NCI-H1694 (cell line): Measurements from ENCODE around the gene STOML1.
"Not testable (repeated sequence)": the region's sequence is repeated elsewhere in the genome, so short reads cannot be mapped to it uniquely, and the experiment has no call there.

ENCODE experiments used
- DNase-seq: peaks from one replicate; lab custom pipeline; 2025; lab: John Stamatoyannopoulos, UW

STOML1 gene

DNA sequence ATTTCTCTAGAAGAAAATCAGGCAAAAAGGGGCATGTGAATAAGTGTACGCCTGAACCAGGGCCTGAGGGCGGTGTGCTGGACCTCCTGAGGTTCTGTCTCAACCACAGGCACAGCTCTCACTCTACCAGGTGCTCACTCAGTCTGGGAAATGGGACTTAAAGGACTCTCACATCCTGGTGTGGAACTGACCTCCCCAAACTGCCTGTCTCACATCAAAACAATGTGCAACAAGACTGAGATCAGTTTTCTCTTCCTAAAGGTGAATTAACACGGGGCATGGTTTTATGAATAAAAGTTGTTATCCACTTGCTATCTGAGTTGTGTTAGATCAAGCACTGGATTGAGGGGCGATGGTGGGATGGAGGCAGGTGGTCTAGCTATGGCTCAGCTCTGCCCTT lies 4.8 kb downstream of the STOML1 start:
- no peak for DNase-seq

DNA sequence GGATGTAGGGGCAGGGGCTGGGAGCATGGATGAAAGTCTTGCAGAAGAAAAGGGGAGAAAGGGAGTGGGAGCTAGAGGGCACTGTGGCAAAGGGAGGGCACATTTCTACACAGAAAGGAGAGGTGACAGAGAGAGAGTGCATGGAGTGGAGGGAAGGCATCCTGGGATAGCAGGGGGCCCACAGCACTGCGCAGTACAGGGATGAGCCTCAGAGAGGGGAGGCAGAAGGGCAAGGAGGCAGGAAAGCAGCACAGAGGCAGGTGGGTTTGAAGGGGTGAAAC lies 5.4 kb downstream of the STOML1 start:
- DNase-seq = no peak

GRCh38 chr15:73986055-73986775 lies 5.9 kb downstream of the STOML1 start:
- DNase-seq = no peak

GRCh38 chr15:73985101-73985873 lies 6.8 kb downstream of the STOML1 start:
- DNase-seq = no peak

- peak; percentile 14 for DNase-seq
Measured at GRCh38 chr15:73984208-73984979, 7.7 kb downstream of the STOML1 start.

GRCh38 chr15:73983773-73984172 lies 8.3 kb downstream of the STOML1 start:
- no peak for DNase-seq

DNA sequence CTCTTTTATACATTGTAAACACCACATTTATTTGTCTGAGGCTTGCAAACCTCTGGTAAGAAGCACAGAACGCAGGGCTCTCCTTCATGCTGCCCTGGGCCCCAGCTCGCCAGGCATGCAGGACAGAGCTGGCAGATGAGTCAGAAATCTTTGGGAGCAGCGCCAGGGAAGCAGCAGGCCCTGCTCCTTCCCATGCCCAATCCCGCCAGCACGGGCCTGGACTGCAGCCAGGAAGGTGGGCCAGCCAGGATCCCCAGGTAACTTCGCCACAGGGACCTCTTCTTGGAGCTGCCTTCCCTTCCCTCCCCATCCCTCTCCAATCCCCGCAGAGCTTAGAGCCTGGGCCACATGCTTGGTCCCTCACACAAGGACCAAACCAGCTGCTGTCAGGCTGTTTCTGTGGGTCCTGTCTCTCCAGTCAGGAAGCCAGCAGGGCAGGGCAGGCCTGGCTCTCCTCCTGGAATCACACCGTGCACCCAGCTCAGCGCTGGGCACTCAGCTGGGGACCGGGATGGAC lies 8.8 kb downstream of the STOML1 start:
- no peak for DNase-seq

GRCh38 chr15:73982222-73982962 lies 9.7 kb downstream of the STOML1 start:
- peak; percentile 5 for DNase-seq

DNA sequence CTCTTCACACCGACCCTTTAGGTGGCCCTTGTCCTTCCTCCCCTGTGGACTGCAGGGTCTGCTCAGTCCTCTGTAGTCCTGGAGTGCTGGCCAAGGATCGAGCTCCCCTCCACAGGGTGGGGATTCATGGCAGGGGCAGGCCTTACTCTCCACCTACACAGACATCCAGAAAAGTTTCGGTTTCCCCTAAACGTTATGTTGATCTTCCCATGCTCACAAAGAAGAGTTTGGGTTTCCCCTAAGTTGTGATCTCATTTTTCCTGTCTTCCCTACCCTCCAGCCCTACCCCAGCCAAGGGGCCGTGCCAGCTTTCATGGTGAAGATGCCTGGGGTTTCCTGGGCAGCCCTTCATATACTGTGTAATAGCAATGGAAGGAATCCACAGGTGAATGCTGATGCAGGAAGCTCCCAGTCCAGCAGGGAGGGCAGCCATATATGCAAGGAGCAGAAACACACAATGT lies 10.3 kb downstream of the STOML1 start:
- no peak for DNase-seq

GRCh38 chr15:73979636-73980035 lies 12.5 kb downstream of the STOML1 start:
- DNase-seq = no peak

- DNase-seq = no peak
Measured at GRCh38 chr15:73978896-73979295, 13.2 kb downstream of the STOML1 start.

DNA sequence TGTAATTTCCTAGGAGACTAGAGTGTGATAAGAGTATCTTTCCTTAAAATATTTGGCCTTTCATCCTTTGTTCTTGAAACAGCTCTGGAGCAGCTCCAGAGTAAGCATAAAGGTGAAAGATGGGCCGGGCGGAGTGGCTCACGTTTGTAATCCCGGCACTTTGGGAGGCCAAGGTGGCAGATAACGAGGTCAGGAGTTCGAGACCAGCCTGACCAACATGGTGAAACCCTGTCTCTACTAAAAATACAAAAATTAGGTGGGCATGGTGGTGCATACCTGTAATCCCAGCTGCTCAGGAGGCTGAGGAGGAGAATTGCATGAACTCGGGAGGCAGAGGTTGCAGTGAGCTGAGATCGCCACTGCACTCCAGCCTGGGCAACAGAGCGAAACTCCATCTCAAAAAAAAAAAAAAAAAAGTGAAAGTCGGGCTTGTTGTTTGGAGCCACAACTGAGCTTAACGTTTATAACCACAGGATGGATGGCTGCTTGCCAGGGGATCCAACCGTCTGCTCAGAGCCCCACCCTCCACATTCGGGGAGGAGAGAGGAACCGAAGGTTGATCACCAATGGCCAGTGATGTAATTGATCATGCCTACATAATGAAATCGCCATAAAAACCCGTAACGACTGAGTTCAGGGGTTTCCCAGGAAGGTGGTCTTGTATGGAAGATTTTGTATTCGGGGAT lies 16.5 kb downstream of the STOML1 start:
- not testable (repeated sequence) for DNase-seq

GRCh38 chr15:73973683-73974200 lies 18.4 kb downstream of the STOML1 start:
- DNase-seq = not testable (repeated sequence)

GRCh38 chr15:73972984-73973682 lies 19.0 kb downstream of the STOML1 start:
- peak; percentile 71 for DNase-seq

- DNase-seq = no peak
Measured at GRCh38 chr15:73969151-73969759, 22.8 kb downstream of the STOML1 start.

DNA sequence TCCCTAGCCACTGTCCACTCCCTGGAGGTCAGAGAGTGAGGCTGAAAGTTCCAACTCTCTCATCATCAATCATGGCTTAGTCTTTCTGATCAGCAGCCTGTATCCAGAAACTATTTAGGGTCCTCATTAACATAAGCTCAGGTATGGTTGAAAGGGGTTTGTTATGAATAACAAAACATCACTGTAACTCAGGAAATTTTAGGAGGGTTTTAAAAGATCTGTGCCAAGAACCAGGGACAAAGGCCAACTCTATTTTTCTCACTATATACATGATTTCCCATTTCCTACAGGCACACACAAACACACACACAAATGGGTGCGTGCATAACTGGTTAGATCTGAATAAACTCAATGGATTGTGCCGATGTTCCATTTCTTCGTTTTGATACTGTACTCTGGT lies 23.6 kb downstream of the STOML1 start:
- DNase-seq = no peak

GRCh38 chr15:73965758-73966113 lies 26.4 kb downstream of the STOML1 start:
- no peak for DNase-seq

DNA sequence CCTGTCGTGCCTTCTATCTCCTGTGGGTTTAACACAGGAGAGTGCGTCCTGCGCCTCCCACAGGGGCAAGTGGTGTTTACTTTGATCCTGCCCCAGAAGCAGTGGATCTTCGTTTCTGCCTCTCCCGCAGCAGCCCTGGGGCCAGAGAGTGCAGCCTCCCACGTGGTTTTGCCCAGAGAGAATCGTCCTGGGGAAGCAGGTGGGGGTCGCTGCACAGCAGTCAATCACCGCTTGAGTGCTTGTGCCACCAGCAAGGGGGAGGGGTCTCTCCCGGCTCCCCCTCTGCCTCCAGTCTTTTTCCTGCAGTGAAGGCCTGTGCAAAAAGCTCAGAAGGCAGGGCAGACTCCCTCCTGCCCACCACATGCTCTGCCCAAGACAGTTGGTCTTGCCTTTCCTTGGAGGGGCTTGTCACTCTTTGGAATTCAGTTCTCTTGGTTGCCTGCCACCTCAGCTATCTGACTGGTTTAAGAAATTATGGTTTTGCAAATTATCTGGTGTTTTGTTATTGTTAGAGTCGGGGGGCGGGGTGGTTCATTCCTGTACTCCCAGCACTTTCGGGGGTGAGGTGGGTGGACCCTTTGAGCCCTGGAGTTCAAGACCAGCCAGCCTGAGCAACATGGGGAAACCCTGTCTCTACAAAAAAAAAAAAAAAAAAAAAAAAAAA lies 26.9 kb downstream of the STOML1 start:
- no peak for DNase-seq

GRCh38 chr15:73964736-73965093 lies 27.4 kb downstream of the STOML1 start:
- DNase-seq = peak; percentile 67

DNA sequence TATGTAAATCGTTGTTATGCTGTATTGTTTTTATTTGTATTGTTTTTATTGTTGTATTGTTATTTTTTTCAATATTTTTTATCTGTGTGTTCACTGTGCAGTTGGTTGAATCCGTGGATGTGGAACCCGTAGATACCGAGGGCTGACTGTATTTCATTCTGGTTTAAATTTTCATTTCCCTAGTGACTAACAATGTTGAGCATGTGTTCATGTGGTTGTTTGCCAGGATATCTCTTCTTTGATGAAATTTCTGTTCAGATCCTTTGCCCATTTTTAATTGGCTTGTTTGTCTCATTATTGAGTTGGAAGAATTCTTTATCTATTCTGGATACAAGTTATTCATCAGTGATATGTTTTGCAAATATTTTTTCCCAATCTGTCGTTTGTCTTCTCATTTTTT lies 29.7 kb downstream of the STOML1 start:
- DNase-seq = no peak
